Upper lobe of left lung (tissue), 6 donors: ENCODE data around the gene GFOD1. TPM values are rescaled to one million over a fixed set of nuclear protein-coding genes. Genes with fewer than 3 reads are reported as not detected.

Experiments used
- ATAC-seq, 2 donors: fragments of 200-7000 bp; cut with Tn5 transposase; one replicate each; pipeline ENCODE4 v1.9.1; 2022; ENCODE audit warnings: mild to moderate bottlenecking in 2 of 2, moderate library complexity in 2 of 2; ENCODE audit not compliant: low FRiP score in 2 of 2
- DNase-seq, 2 donors: peaks; one replicate each; pipeline ENCODE4 v3.0.0-alpha.2; 2019 to 2020
- H3K27ac ChIP-seq, 4 donors: fragments of 200-600 bp; sonication (generic); one replicate each; pipeline ENCODE4 v1.5.1; 2016 to 2019
- H3K27me3 ChIP-seq, 4 donors: fragments of 200-600 bp; sonication (generic); one replicate each; pipeline ENCODE4 v1.5.1; 2017 to 2019
- H3K36me3 ChIP-seq, 4 donors: fragments of 200-600 bp; sonication (generic); one replicate each; pipeline ENCODE4 v1.5.1; 2016 to 2019
- H3K4me1 ChIP-seq, 4 donors: fragments of 200-600 bp; sonication (generic); one replicate each; pipeline ENCODE4 v1.5.1; 2018 to 2019
- H3K4me3 ChIP-seq, 4 donors: fragments of 200-600 bp; sonication (generic); one replicate each; pipeline ENCODE4 v1.5.1; 2017 to 2019; ENCODE audit warnings: mild to moderate bottlenecking in 2 of 4, moderate library complexity in 1 of 4
- H3K9me3 ChIP-seq, 4 donors: fragments of 200-600 bp; sonication (generic); one replicate each; pipeline ENCODE4 v1.5.1; 2018 to 2019
- EP300 ChIP-seq, 4 donors: sonication (generic); formaldehyde crosslinking; IDR thresholded peaks; one replicate each; pipeline ENCODE4 v1.5.1; 2017; ENCODE audit warnings: antibody characterized with exemption in 4 of 4, control low read depth in 2 of 4
- POLR2A ChIP-seq, 4 donors: fragments of 450-650 bp; IDR thresholded peaks; one replicate each; pipeline ENCODE4 v1.5.1; 2016 to 2017; ENCODE audit warnings: antibody characterized with exemption in 4 of 4, mild to moderate bottlenecking in 2 of 4
- POLR2AphosphoS5 ChIP-seq, 2 donors: sonication (generic); formaldehyde crosslinking; IDR thresholded peaks; one replicate each; pipeline ENCODE4 v1.5.1; 2017; ENCODE audit warnings: antibody characterized with exemption in 2 of 2
- WGBS, 2 donors: methylation state at CpG; one replicate each; pipeline ENCODE4 v1.1.5; 2017 to 2018; 5-methylcytosine and 5-hydroxymethylcytosine counted together
- total RNA-seq, 6 donors: library from RNA; depleted of rRNA in 4 of 6; stranded (reverse); fragments of >200 nt in 4 of 6; gene quantifications; one replicate each; pipeline versions ENCODE4 v1.1.0 to v1.2.1, GENCODE V29; 2016 to 2021
- TF ChIP-seq, protein P1 (sequence below), 6 experiments: fragments of 450-650 bp in 4 of 6; fragments of 200-600 bp in 2 of 6; sonication (generic) in 2 of 6; IDR thresholded peaks; one replicate each; pipeline ENCODE4 v1.5.1; 2016 to 2019; ENCODE audit warnings: antibody characterized with exemption in 6 of 6
- donor health status: DM: no; HTN: no; CAD: no; lungs with moderate emphysema.
- donor health status: DM: no; HTN: yes; CAD: no; lungs with severe emphysema.

Gene GFOD1
- total RNA-seq, 6 donors from 2014 or later = 22.8 to 37.7 (median 25.8) TPM

DNA sequence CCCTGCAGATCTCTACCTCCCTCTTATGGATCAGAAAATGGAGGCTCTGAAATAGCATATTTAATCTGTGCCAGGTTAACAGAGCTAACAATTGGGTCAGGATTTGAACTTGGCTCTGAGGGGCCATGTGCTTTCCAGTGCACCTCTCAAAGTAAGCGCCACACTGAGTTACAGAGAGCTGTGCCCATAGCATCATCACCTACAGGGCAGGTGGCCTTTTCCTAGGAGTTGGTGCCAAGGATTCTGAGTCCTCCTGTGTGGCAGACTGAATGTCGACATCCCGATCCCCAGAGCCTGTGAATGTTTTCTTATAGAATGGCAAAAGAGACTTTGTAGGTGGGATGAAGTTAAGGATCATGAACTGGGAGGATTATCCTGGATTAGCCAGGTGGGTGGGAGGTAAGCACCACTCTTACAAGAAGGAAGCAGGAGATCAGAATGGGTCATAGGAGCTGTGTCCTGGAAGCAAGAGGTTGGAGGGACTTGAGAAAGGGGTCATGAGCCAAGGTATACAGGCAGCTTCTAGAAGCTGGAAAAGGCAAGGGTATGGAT lies 91.1 kb downstream of the GFOD1 start:
- ATAC-seq (no peak), DNase-seq (no peak)
- 96 to 97% methylated on average over 3 of the region's 3 CpGs for WGBS, 2 donors

GRCh38 chr6:13395272-13396237 lies 91.8 kb downstream of the GFOD1 start:
- Histone ChIP-seq H3K9me3 (no peaks in the 10 kb centered on the region), H3K27me3 (no peaks in the 10 kb centered on the region), H3K36me3 (no peaks in the 10 kb centered on the region), H3K4me1 (peaks cover 33 to 46% (median 39%) of the 10 kb centered on the region in 4 donors), H3K27ac (peak overlapping the region; percentile 61 to 77 (median 70)), H3K4me3 (no peak overlapping the region)
- DNase-seq = peak in 1 of 2 donors; percentile 85
- WGBS, 2 donors = 28 to 32% methylated on average over 11 to 12 of the region's 12 CpGs
- peak; percentile 49 to 74 for ATAC-seq
- peak; percentile 29 to 49 for TF ChIP-seq POLR2AphosphoS5 (IDR thresholded peaks at IDR 0.05)
- TF ChIP-seq, protein P1, sequence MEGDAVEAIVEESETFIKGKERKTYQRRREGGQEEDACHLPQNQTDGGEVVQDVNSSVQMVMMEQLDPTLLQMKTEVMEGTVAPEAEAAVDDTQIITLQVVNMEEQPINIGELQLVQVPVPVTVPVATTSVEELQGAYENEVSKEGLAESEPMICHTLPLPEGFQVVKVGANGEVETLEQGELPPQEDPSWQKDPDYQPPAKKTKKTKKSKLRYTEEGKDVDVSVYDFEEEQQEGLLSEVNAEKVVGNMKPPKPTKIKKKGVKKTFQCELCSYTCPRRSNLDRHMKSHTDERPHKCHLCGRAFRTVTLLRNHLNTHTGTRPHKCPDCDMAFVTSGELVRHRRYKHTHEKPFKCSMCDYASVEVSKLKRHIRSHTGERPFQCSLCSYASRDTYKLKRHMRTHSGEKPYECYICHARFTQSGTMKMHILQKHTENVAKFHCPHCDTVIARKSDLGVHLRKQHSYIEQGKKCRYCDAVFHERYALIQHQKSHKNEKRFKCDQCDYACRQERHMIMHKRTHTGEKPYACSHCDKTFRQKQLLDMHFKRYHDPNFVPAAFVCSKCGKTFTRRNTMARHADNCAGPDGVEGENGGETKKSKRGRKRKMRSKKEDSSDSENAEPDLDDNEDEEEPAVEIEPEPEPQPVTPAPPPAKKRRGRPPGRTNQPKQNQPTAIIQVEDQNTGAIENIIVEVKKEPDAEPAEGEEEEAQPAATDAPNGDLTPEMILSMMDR (IDR thresholded peaks at IDR 0.05) = no peak

More for the DNA sequence above, 91.1 kb downstream of the GFOD1 start:
- Histone ChIP-seq H3K27me3 (no peaks in the 10 kb centered on the region), H3K36me3 (no peaks in the 10 kb centered on the region), H3K4me3 (no peak overlapping the region), H3K4me1 (peaks cover 33 to 41% (median 40%) of the 10 kb centered on the region in 4 donors), H3K27ac (peak overlapping the region in 2 of 4 donors; percentile 75 to 77), H3K9me3 (no peaks in the 10 kb centered on the region)
- TF ChIP-seq EP300 (IDR thresholded peaks at IDR 0.05) = no peak
- TF ChIP-seq, protein P1 (IDR thresholded peaks at IDR 0.05) = no peak
- TF ChIP-seq POLR2AphosphoS5 (IDR thresholded peaks at IDR 0.05) = no peak
- no peak for TF ChIP-seq POLR2A (IDR thresholded peaks at IDR 0.05)

DNA sequence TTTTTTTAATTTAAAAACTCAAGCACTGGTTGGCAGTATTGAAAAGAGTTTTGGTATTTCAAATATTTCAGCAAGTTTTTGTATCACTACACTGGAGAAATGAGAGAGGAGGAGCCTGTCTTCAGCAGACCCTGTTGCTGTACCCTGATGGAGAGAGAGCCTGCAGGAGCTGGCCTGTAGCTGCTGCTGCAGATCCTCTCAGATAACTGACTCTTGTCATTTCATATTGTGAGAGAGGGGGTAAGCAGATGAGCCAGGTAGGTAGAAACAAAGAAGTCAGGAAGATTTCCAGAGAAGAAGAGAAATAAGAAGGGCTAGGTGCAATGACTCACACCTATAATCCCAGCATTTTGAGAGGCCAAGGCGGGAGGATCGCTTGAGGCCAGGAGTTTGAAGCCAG lies 94.9 kb downstream of the GFOD1 start:
- Histone ChIP-seq H3K27ac (no peak overlapping the region), H3K4me3 (no peak overlapping the region), H3K9me3 (no peaks in the 10 kb centered on the region), H3K27me3 (no peaks in the 10 kb centered on the region), H3K4me1 (peaks cover 27 to 34% (median 30%) of the 10 kb centered on the region in 4 donors), H3K36me3 (no peaks in the 10 kb centered on the region)
- ATAC-seq (no peak), DNase-seq (no peak)
- WGBS, 2 donors = 82 to 86% methylated on average over 2 of the region's 2 CpGs
- TF ChIP-seq POLR2AphosphoS5 (IDR thresholded peaks at IDR 0.05) = no peak
- TF ChIP-seq EP300 (IDR thresholded peaks at IDR 0.05) = no peak
- TF ChIP-seq, protein P1 (IDR thresholded peaks at IDR 0.05) = no peak
- TF ChIP-seq POLR2A (IDR thresholded peaks at IDR 0.05) = no peak

DNA sequence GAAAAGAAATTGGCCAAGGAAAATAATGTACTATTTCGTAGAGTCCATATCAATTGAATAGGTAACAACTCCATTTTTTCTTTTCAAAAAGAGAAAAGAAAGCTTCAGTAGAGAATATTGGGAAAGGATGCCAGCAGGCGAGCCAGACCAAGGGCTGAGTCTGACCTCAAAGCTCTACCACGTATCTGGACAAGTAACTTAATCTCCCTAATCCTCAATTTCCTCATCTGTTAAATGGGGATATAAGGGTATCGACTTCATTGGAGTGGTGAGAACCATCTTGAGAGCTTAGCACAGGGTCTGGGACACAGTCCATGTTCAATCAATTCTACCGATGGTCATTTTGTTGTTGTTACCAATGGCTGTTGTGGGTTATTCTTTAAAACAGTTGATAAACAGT lies 95.9 kb downstream of the GFOD1 start:
- 94 to 96% methylated on average over 5 of the region's 5 CpGs for WGBS, 2 donors
- Histone ChIP-seq H3K4me1 (peaks cover 18 to 25% (median 21%) of the 10 kb centered on the region in 4 donors), H3K27ac (no peak overlapping the region), H3K4me3 (no peak overlapping the region), H3K36me3 (no peaks in the 10 kb centered on the region), H3K9me3 (no peaks in the 10 kb centered on the region), H3K27me3 (no peaks in the 10 kb centered on the region)
- TF ChIP-seq POLR2A (IDR thresholded peaks at IDR 0.05) (no peak), EP300 (IDR thresholded peaks at IDR 0.05) (no peak), POLR2AphosphoS5 (IDR thresholded peaks at IDR 0.05) (no peak)
- TF ChIP-seq, protein P1 (IDR thresholded peaks at IDR 0.05) = no peak
- no peak for ATAC-seq
- DNase-seq = no peak
